Brain microvascular endothelial cell (primary cell): ENCODE data around the gene RBM19.

Experiments
- DNase-seq: peaks from one replicate; pipeline ENCODE4 v3.0.0-alpha.2; 2020
- H3K27ac ChIP-seq: fragments of 250-450 bp; sonication (Bioruptor Pico); 2 replicates; pipeline ENCODE4 v1.5.1; 2020; ENCODE audit warnings: mild to moderate bottlenecking, moderate library complexity
- H3K27me3 ChIP-seq: fragments of 250-450 bp; sonication (Bioruptor Pico); replicated peaks from 2 replicates; pipeline ENCODE4 v1.5.1; 2020; ENCODE audit warnings: mild to moderate bottlenecking
- H3K36me3 ChIP-seq: fragments of 250-450 bp; sonication (Bioruptor Pico); replicated peaks from 2 replicates; pipeline ENCODE4 v1.5.1; 2020; ENCODE audit warnings: mild to moderate bottlenecking
- H3K4me3 ChIP-seq: 2 replicates; pipeline ENCODE4 v1.5.1; 2011; ENCODE audit warnings: low read depth, mild to moderate bottlenecking, control low read depth, low read length, moderate library complexity
- in situ Hi-C: cut with HindIII; loops from 2 replicates; pipeline ENCODE4 v1.10.0; 2017; ENCODE audit warnings: low sequenced_read_pairs, low pct_ligation_motif_present
- TF ChIP-seq, protein P1 (sequence below): IDR thresholded peaks from 2 replicates; pipeline ENCODE4 v1.5.1; 2011; ENCODE audit warnings: low read depth, mild to moderate bottlenecking, moderate library complexity, low read length, control low read depth, inconsistent platforms; ENCODE audit errors: missing control alignments

The RBM19 gene

GRCh38 chr12:113978080-113978479, 12.0 kb upstream of the RBM19 start:
- H3K27me3 ChIP-seq = no peaks in the 10 kb centered on the region
- TF ChIP-seq, protein P1, sequence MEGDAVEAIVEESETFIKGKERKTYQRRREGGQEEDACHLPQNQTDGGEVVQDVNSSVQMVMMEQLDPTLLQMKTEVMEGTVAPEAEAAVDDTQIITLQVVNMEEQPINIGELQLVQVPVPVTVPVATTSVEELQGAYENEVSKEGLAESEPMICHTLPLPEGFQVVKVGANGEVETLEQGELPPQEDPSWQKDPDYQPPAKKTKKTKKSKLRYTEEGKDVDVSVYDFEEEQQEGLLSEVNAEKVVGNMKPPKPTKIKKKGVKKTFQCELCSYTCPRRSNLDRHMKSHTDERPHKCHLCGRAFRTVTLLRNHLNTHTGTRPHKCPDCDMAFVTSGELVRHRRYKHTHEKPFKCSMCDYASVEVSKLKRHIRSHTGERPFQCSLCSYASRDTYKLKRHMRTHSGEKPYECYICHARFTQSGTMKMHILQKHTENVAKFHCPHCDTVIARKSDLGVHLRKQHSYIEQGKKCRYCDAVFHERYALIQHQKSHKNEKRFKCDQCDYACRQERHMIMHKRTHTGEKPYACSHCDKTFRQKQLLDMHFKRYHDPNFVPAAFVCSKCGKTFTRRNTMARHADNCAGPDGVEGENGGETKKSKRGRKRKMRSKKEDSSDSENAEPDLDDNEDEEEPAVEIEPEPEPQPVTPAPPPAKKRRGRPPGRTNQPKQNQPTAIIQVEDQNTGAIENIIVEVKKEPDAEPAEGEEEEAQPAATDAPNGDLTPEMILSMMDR = no peak
- H3K27ac ChIP-seq = no peak overlapping the region
- in situ Hi-C loops = no loop called here
- H3K36me3 ChIP-seq = no peaks in the 10 kb centered on the region
- DNase-seq = no peak
- H3K4me3 ChIP-seq = no peak overlapping the region

DNA sequence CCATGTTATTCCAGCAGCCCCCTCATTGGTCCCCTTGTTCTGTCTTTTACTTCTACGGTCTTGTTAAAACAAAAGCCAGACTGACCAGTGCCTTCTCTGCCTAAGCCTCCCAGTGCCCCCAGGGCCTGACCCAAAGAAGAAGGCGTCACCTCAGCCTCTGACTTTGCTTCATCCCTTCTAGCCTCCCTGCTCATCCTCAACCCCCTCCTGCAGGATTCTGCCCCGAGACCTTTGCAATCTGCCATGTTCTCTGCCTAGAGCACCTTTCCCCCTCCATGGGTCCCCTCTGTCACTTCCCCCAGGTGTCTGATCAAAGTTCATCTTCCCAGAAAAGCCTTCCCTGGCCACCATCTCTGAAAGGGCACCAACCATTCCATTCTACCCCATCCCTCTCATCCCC, 7.9 kb upstream of the RBM19 start:
- no peak for DNase-seq
- Histone ChIP-seq H3K27me3 (no peaks in the 10 kb centered on the region), H3K4me3 (no peak overlapping the region), H3K27ac (no peak overlapping the region), H3K36me3 (no peaks in the 10 kb centered on the region)
- TF ChIP-seq, protein P1 = no peak
- in situ Hi-C loops = no loop called here

DNA sequence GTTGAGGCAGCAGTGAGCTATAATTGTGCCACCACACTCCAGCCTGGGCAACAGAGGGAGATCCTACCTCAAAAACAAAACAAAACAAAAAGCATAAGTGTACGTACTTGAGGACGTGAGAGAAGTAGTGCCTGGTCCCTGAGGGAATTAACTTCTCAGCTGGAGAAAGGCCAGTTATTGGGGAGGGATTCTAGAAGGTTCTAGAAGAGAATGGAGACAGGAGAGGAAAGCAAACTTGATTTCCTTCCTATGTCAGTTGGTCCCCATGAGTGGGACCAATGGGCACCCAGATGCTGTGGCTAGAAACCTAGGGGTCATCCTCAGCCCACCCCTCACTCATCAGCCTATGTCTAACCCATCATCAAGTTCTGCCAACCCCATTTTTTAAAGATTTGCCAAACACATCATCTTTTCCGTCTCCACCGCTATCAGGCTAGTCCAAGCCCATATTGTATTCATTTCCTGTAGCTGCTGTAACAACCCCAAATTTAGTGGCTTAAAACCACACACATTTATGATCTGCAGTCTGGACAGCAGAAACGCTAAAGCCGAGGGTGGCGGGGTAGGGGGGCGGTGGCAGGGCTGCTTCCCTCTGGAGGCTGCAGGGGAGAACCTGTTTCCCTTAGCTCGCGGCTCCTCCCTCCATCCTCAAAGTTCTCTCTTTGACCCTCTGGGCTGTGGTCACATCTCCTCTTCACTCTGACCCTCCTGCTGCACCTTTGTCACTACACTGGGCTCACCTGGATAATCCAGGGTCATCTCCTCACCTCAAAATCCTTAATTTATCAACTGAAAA, 7.2 kb upstream of the RBM19 start:
- no peaks in the 10 kb centered on the region for H3K36me3 ChIP-seq
- in situ Hi-C loops = no loop called here
- H3K27me3 ChIP-seq = no peaks in the 10 kb centered on the region
- no peak for DNase-seq
- TF ChIP-seq, protein P1 = no peak
- H3K27ac ChIP-seq = no peak overlapping the region
- H3K4me3 ChIP-seq = no peak overlapping the region

GRCh38 chr12:113971392-113971791, 5.3 kb upstream of the RBM19 start:
- Histone ChIP-seq H3K4me3 (no peak overlapping the region), H3K27ac (no peak overlapping the region), H3K27me3 (no peaks in the 10 kb centered on the region), H3K36me3 (no peaks in the 10 kb centered on the region)
- DNase-seq = no peak
- TF ChIP-seq, protein P1 = no peak
- in situ Hi-C loops = no loop called here

GRCh38 chr12:113970211-113970610, 4.1 kb upstream of the RBM19 start:
- DNase-seq = no peak
- in situ Hi-C loops = no loop called here
- Histone ChIP-seq H3K36me3 (no peaks in the 10 kb centered on the region), H3K4me3 (no peak overlapping the region), H3K27me3 (no peaks in the 10 kb centered on the region), H3K27ac (no peak overlapping the region)
- TF ChIP-seq, protein P1 = no peak

GRCh38 chr12:113967368-113967767, 1.2 kb upstream of the RBM19 start:
- no peaks in the 10 kb centered on the region for H3K36me3 ChIP-seq
- no peaks in the 10 kb centered on the region for H3K27me3 ChIP-seq
- H3K27ac ChIP-seq = no peak overlapping the region
- in situ Hi-C loops = no loop called here
- H3K4me3 ChIP-seq = no peak overlapping the region
- TF ChIP-seq, protein P1 = no peak
- DNase-seq = no peak
